ENCODE data around the gene HSD17B11. TPM values are rescaled to one million over a fixed set of nuclear protein-coding genes. Genes with fewer than 3 reads are reported as not detected.
"Not testable (repeated sequence)": the region's sequence is repeated elsewhere in the genome, so short reads cannot be mapped to it uniquely, and the experiment has no call there.

The HSD17B11 gene
- total RNA-seq, 1 donor from 2014 or later: 13.0 TPM

- H3K4me1 Mint-ChIP-seq: peaks cover 2% of the 10 kb centered on the region
- H3K4me3 Mint-ChIP-seq: no peak overlapping the region
- peaks cover 13% of the 10 kb centered on the region for H3K36me3 Mint-ChIP-seq (ENCODE audit: low read depth)
- DNase-seq: peak; percentile 9
- no peak overlapping the region for H3K27ac Mint-ChIP-seq
- H3K27me3 Mint-ChIP-seq: no peaks in the 10 kb centered on the region
- no peaks in the 10 kb centered on the region for H3K9me3 Mint-ChIP-seq
- intact Hi-C loops (cut with micrococcal nuclease): no loop called here
Measured at GRCh38 chr4:87365348-87365747, 25.6 kb downstream of the HSD17B11 start.

GRCh38 chr4:87363552-87363951 is 27.4 kb downstream of the HSD17B11 start:
- Mint-ChIP-seq H3K4me1 (no peaks in the 10 kb centered on the region), H3K4me3 (no peak overlapping the region), H3K9me3 (no peaks in the 10 kb centered on the region), H3K27ac (no peak overlapping the region), H3K27me3 (no peaks in the 10 kb centered on the region), H3K36me3 (ENCODE audit: low read depth) (peaks cover 14% of the 10 kb centered on the region)
- intact Hi-C loops (cut with micrococcal nuclease): no loop called here
- DNase-seq: peak; percentile 33

- Mint-ChIP-seq H3K27ac (no peak overlapping the region), H3K36me3 (ENCODE audit: low read depth) (peaks cover 13% of the 10 kb centered on the region), H3K4me3 (no peak overlapping the region), H3K27me3 (no peaks in the 10 kb centered on the region), H3K4me1 (no peaks in the 10 kb centered on the region), H3K9me3 (no peaks in the 10 kb centered on the region)
- intact Hi-C loops (cut with micrococcal nuclease): no loop called here
- DNase-seq: no peak
Measured at GRCh38 chr4:87360338-87360935, 30.6 kb downstream of the HSD17B11 start.

GRCh38 chr4:87359258-87359657 is 31.7 kb downstream of the HSD17B11 start:
- H3K4me1 Mint-ChIP-seq: no peaks in the 10 kb centered on the region
- peaks cover 15% of the 10 kb centered on the region for H3K36me3 Mint-ChIP-seq (ENCODE audit: low read depth)
- no peaks in the 10 kb centered on the region for H3K9me3 Mint-ChIP-seq
- H3K27me3 Mint-ChIP-seq: no peaks in the 10 kb centered on the region
- intact Hi-C loops (cut with micrococcal nuclease): no loop called here
- H3K4me3 Mint-ChIP-seq: no peak overlapping the region
- DNase-seq: no peak
- H3K27ac Mint-ChIP-seq: no peak overlapping the region

- no peak for DNase-seq
- H3K9me3 Mint-ChIP-seq: no peaks in the 10 kb centered on the region
- peaks cover 21% of the 10 kb centered on the region for H3K36me3 Mint-ChIP-seq (ENCODE audit: low read depth)
- H3K27me3 Mint-ChIP-seq: no peaks in the 10 kb centered on the region
- peaks cover 5% of the 10 kb centered on the region for H3K4me1 Mint-ChIP-seq
- H3K4me3 Mint-ChIP-seq: no peak overlapping the region
- no peak overlapping the region for H3K27ac Mint-ChIP-seq
- intact Hi-C loops (cut with micrococcal nuclease): no loop called here
Measured at GRCh38 chr4:87356832-87357526, 34.0 kb downstream of the HSD17B11 start.

GRCh38 chr4:87354168-87355102 is 36.6 kb downstream of the HSD17B11 start:
- peaks cover 18% of the 10 kb centered on the region for H3K36me3 Mint-ChIP-seq (ENCODE audit: low read depth)
- no peaks in the 10 kb centered on the region for H3K9me3 Mint-ChIP-seq
- no peak overlapping the region for H3K4me3 Mint-ChIP-seq
- DNase-seq: no peak
- no peaks in the 10 kb centered on the region for H3K27me3 Mint-ChIP-seq
- no peak overlapping the region for H3K27ac Mint-ChIP-seq
- peaks cover 5% of the 10 kb centered on the region for H3K4me1 Mint-ChIP-seq
- intact Hi-C loops (cut with micrococcal nuclease): no loop called here

GRCh38 chr4:87353592-87353991 is 37.4 kb downstream of the HSD17B11 start:
- no peaks in the 10 kb centered on the region for H3K9me3 Mint-ChIP-seq
- H3K36me3 Mint-ChIP-seq (ENCODE audit: low read depth): peaks cover 16% of the 10 kb centered on the region
- no peak overlapping the region for H3K4me3 Mint-ChIP-seq
- intact Hi-C loops (cut with micrococcal nuclease): no loop called here
- peak; percentile 63 for DNase-seq
- no peaks in the 10 kb centered on the region for H3K27me3 Mint-ChIP-seq
- H3K27ac Mint-ChIP-seq: no peak overlapping the region
- peaks cover 5% of the 10 kb centered on the region for H3K4me1 Mint-ChIP-seq

GRCh38 chr4:87345139-87345538 is 45.8 kb downstream of the HSD17B11 start:
- H3K9me3 Mint-ChIP-seq: no peaks in the 10 kb centered on the region
- H3K4me1 Mint-ChIP-seq: no peaks in the 10 kb centered on the region
- peaks cover 22% of the 10 kb centered on the region for H3K36me3 Mint-ChIP-seq (ENCODE audit: low read depth)
- no peak overlapping the region for H3K4me3 Mint-ChIP-seq
- H3K27ac Mint-ChIP-seq: no peak overlapping the region
- intact Hi-C loops (cut with micrococcal nuclease): no loop called here
- no peaks in the 10 kb centered on the region for H3K27me3 Mint-ChIP-seq
- DNase-seq: no peak

- intact Hi-C loops (cut with micrococcal nuclease): no loop called here
- DNase-seq: no peak
- Mint-ChIP-seq H3K27me3 (no peaks in the 10 kb centered on the region), H3K36me3 (ENCODE audit: low read depth) (peaks cover 33% of the 10 kb centered on the region), H3K4me3 (no peak overlapping the region), H3K9me3 (no peaks in the 10 kb centered on the region), H3K27ac (no peak overlapping the region), H3K4me1 (no peaks in the 10 kb centered on the region)
Measured at GRCh38 chr4:87342872-87343271, 48.1 kb downstream of the HSD17B11 start.

GRCh38 chr4:87341954-87342635 is 48.9 kb downstream of the HSD17B11 start:
- H3K27ac Mint-ChIP-seq; DNase-seq; H3K27me3 Mint-ChIP-seq; H3K4me3 Mint-ChIP-seq; H3K9me3 Mint-ChIP-seq; H3K4me1 Mint-ChIP-seq; intact Hi-C loops (cut with micrococcal nuclease): not testable (repeated sequence)
- peaks cover 34% of the 10 kb centered on the region for H3K36me3 Mint-ChIP-seq (ENCODE audit: low read depth)

- Mint-ChIP-seq H3K36me3 (ENCODE audit: low read depth) (peaks cover 31% of the 10 kb centered on the region), H3K27ac (no peak overlapping the region), H3K4me1 (no peaks in the 10 kb centered on the region), H3K4me3 (no peak overlapping the region), H3K9me3 (peaks cover 3% of the 10 kb centered on the region), H3K27me3 (no peaks in the 10 kb centered on the region)
- DNase-seq: no peak
- intact Hi-C loops (cut with micrococcal nuclease): no loop called here
Measured at GRCh38 chr4:87339440-87339839, 51.5 kb downstream of the HSD17B11 start.

- Mint-ChIP-seq H3K27ac (no peak overlapping the region), H3K4me1 (no peaks in the 10 kb centered on the region), H3K9me3 (peaks cover 11% of the 10 kb centered on the region), H3K27me3 (no peaks in the 10 kb centered on the region), H3K36me3 (ENCODE audit: low read depth) (peaks cover 39% of the 10 kb centered on the region), H3K4me3 (no peak overlapping the region)
- intact Hi-C loops (cut with micrococcal nuclease): no loop called here
- DNase-seq: no peak
Measured at GRCh38 chr4:87337361-87337760, 53.6 kb downstream of the HSD17B11 start.

- Mint-ChIP-seq H3K4me1 (no peaks in the 10 kb centered on the region), H3K4me3 (no peak overlapping the region), H3K36me3 (ENCODE audit: low read depth) (peaks cover 26% of the 10 kb centered on the region), H3K27ac (no peak overlapping the region), H3K27me3 (no peaks in the 10 kb centered on the region), H3K9me3 (peaks cover 11% of the 10 kb centered on the region)
- DNase-seq: no peak
- intact Hi-C loops (cut with micrococcal nuclease): no loop called here
Measured at GRCh38 chr4:87333267-87333666, 57.7 kb downstream of the HSD17B11 start.
